NCI-H526 (cell line): Measurements from ENCODE around the gene BMERB1.

Source experiments
- DNase-seq, 2 experiments: peaks; one replicate each; lab custom pipeline; 2025; lab: John Stamatoyannopoulos, UW

BMERB1 gene

DNA sequence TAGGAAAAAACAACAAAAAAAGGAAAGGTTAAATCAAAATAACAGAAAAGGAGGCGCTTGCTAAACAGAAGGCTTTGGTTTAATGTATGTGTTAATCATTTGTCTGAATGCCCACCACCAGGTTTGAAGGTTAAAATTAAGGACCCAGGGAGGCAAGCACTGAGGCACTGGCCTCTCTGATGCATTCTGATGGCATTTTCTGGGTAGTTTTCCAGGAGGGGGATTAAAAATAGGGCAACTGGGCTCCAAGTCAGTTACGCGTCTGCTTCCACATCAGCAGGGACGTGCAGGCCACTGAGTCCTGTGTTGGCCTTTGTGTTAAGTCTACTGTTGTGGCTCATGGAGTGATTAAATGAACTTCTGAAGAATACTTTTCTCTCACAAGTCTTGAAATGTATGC is 181.6 kb downstream of the BMERB1 start:
- no peak for DNase-seq

DNA sequence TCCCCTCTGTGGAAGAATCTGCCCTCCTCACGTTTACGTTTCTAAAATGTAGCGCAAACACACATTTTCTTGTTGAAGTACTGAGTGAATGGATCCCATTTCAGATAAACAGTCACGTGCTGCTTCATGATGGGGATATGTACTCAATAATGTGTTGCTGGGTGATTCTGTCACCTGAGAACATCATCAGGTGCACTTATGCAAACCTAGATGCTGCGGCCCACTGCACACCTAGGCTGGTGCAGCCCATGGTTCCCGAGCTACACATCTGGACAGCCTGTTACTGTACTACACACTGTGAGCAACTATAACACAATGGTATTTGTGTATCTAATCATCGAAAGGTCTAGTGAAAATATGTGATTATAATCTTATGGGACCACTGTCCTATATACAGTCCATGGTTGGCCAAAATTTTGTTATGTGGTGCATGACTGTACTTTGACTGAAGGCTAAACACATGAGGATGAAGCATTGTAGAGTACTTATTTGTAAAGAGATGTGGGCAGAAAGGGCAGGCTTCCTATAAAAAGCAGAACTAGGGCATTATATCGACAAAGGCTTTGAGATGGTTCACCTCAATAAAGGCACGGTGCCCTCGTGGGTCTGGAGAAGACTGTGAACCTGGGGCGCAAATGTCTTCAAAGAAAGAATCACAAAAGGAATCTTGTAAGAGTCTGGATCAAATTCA is 182.2 kb downstream of the BMERB1 start:
- DNase-seq: peak; percentile 76 to 89

DNA sequence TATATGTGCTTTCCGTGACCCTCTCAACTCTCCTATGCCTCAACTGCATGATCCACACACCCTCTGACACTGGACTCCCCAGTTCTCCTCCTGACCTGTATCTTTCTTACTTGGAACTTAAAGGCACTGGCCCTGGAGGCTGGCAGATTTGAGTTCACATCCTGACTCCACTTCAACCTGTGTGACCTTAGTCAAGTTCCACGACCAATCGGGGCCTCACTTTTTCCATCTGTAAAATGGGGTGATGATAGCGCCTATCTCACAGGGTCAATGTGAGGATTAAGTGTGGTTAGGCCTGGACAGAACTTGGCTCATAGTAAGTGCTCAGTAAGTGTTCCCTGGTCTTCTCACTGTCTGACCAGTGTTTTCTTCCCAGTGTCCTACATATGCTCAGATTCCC is 183.5 kb downstream of the BMERB1 start:
- no peak for DNase-seq

DNA sequence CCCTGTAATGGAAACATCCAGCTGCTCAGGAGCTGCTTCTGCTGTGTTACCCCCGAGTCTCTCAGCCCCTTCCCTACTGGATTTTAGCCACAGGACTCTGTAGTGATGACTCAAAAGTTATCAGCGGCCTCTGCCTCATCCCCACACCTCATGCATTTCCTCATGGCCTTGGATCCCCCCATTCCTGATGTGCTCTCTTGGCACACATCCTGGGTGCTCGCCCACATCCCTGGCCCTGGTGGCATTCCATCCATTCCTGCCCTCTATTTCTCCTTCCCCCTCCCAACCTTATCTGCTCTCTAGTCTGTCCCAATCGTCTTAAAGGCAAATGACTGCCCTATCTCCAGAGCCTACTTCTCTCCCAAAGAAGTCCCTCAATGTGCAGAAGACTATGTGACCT is 184.0 kb downstream of the BMERB1 start:
- DNase-seq: no peak

DNA sequence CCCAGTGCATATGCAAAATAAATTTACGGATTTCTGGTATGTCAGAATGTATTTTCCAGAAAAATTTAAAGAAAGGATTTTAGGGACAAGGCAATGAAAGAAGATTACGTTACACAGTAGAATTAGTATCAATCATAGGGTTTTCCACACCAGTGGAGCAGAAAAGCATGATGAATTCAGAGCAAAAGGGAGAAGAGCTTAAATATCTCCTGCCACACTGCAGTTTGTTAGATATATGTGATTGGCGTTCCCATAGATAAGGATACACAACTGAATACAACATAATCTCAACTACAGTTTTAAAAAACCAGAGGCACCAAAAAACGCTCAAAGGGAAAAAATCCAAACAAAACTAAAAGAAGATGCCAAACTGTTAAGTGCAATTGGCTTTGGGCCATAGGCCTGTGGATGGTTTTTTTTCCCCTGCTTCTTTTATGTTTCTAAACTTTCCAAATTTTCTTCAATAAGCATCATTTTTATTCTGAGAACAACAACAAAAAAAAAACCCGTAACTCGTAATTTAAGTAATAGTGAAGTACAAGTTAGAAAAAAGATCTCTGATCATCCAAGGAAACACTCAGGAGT is 186.3 kb downstream of the BMERB1 start:
- DNase-seq: no peak

DNA sequence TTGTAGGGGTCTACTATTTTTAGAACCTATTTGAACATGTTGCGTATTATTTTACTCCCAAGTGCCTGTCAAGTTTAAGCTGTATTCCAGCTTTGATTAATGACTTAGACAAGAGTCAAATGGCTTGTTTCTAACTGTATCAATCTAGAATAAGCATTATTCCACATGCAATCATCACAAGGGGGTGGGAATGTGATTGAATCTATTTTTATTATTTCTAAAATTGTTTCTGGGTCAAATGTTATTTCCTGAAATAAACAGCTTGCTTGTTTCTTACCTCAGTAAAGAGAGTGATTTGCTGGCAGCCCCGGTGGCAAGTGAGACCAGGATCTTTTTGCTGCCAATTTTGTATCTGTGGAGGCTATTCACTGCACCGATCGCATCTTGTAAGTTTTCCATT is 187.1 kb downstream of the BMERB1 start:
- no peak for DNase-seq

DNA sequence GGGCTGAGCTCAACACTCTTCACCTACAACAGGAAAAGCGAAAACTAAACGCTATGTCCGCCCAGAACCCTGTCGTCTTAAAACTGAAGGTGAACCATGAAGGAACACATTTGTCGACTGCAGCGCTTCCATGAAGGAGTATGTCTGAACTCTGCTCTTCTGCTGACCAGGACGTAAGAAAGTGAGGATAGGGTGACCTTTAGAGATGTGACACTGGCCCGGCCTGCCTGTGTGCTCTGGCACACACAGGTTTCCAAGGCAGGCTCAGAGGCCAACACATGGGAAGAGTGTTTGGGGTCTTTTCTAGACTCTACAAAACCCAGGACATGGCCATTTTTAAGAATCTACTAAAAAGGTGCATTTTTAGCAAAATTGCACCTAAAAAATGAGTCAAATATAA is 187.5 kb downstream of the BMERB1 start:
- DNase-seq: no peak

DNA sequence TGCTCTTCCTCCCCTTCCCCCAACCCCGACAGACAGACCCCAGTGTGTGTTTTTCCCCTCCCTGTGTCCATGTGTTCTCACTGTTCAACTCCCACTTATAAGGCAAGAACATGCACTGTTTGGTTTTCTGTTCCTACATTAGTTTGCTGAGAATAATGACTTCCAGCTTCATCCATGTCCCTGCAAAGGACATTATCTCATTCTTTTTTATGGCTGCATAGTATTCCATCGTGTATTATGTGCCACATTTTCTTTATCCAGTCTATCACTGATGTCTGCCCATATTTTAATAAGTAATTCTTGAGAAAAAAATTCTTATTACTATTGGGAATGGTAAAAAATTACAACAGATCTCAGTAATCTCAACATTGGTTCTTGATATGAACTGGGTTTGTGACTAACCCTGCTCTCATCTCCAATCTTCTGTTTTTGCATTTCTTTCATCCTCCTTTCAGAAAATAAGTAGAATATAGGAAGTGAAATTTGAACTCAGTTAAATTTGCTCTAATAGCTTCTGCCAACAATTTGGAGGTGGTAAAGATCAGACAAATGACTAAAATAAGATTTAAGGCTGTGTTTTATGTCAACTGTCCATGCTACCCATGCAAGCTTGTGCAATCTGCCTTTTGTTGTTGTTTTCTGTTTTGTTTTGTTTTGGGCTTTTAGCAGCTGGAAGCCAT is 197.5 kb downstream of the BMERB1 start:
- DNase-seq: no peak

DNA sequence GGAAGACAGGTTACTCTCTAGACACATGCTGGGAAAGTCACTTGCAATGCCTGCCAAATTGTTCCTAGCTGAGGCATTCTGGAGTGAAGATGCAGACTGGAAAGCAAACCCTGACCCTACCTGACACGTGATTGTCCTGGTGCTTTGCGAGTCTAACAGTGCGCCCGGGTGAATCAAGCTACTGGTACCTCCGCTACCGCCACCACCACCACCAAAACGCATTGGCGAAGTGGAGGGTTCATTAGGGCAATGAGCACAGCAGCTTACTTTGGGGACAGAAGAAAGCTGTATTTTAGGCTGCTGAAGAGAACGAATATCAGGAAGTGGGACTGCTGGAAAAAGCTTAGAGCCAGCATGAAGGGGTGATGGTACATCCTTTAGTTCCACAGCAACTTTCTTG is 201.5 kb downstream of the BMERB1 start:
- no peak for DNase-seq

DNA sequence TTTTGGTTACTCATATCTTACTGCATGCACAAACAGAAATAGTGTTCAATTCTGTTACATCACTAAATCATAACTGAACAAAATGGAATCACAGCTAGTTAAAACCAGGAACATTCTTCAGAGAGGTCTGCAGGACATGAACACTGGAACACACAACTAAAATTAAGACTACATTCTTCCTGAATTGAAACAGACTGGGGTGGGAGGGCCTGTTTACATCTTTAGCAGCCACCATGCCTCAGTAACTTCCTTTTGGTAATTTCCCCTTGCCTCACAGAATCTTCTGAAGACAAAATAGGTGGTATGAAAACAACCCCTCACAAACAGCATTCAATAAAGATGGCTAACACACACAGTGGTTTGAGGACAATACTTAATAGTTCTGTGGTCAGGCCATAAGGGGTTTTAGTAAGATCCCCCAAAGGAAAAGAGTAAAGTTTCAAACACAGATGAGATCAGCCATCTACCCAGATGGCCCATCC is 202.0 kb downstream of the BMERB1 start:
- no peak for DNase-seq
